IMR-90 (cell line): ENCODE results near the gene FAIM. TPM values are rescaled to one million over a fixed set of nuclear protein-coding genes. Genes with fewer than 3 reads are reported as not detected.

Experiments
- polyA plus RNA-seq, 3 experiments: library from polyadenylated mRNA; depleted of rRNA; stranded (reverse); fragments of >200 nt; gene quantifications; 2 replicates each; pipeline ENCODE4 v1.2.3, GENCODE V29; 2012; ENCODE audit warnings: low replicate concordance in 1 of 3
- total RNA-seq: library from RNA; depleted of rRNA; stranded (reverse); fragments of >200 nt; gene quantifications from 2 replicates; pipeline ENCODE4 v1.2.3, GENCODE V29; 2012; rRNA removed

The FAIM gene
- total and polyA plus RNA-seq, 2 of the 4 experiments (the other 2 are of a cell fraction) = 2.5 to 3.4 TPM

Other genes starting within 250 kb of the FAIM start
- under 0.01 TPM in 2 replicates for gene ESYT3, start 174.2 kb upstream of the FAIM start, total RNA-seq
- gene ESYT3, start 174.2 kb upstream of the FAIM start, polyA plus RNA-seq (2012; rRNA removed) = 0.02 and 0.03 TPM in 2 replicates
- 11.1 and 21.4 TPM in 2 replicates for gene CEP70, start 14.5 kb upstream of the FAIM start, total RNA-seq
- 3.5 and 4.6 TPM in 2 replicates for gene CEP70, start 14.5 kb upstream of the FAIM start, polyA plus RNA-seq (2012; rRNA removed)
- gene PIK3CB, start 226.2 kb downstream of the FAIM start, total RNA-seq = 6.3 and 7.5 TPM in 2 replicates
- gene PIK3CB, start 226.2 kb downstream of the FAIM start, polyA plus RNA-seq (2012; rRNA removed) = 5.2 and 6.8 TPM in 2 replicates